Omental fat pad (tissue), 4 donors: ENCODE data around the gene MUC6. TPM values are rescaled to one million over a fixed set of nuclear protein-coding genes. Genes with fewer than 3 reads are reported as not detected.
"Not testable (repeated sequence)": the region's sequence is repeated elsewhere in the genome, so short reads cannot be mapped to it uniquely, and the experiment has no call there.

Experiments used
- ATAC-seq: fragments of 150-250 bp; one replicate; pipeline ENCODE4 v1.9.1; 2016; ENCODE audit warnings: mild to moderate bottlenecking, moderate library complexity; ENCODE audit not compliant: low FRiP score
- DNase-seq: peaks from one replicate; pipeline ENCODE4 v3.0.0-alpha.2; 2019; ENCODE audit warnings: low spot score
- CTCF ChIP-seq, 3 donors: fragments of 450-650 bp; IDR thresholded peaks; one replicate each; pipeline ENCODE4 v1.5.1; 2016 to 2017; ENCODE audit warnings: antibody characterized with exemption in 3 of 3, mild to moderate bottlenecking in 3 of 3, moderate library complexity in 2 of 3
- total RNA-seq, 4 donors: library from RNA; depleted of rRNA; stranded (reverse); fragments of >200 nt; gene quantifications; one replicate each; pipeline ENCODE4 v1.1.0, GENCODE V29; 2016

The MUC6 gene
- total RNA-seq, 4 donors from 2014 or later, result not detected

GRCh38 chr11:976431-977160 is 59.9 kb downstream of the MUC6 start:
- no peak for DNase-seq
- ATAC-seq, result no peak
- no peak for TF ChIP-seq CTCF (IDR thresholded peaks at IDR 0.05)

- ATAC-seq (no peak), DNase-seq (no peak)
- TF ChIP-seq CTCF (IDR thresholded peaks at IDR 0.05), result no peak
Measured at GRCh38 chr11:975827-976226, 60.7 kb downstream of the MUC6 start.

- DNase-seq, ATAC-seq: not testable (repeated sequence)
Measured at GRCh38 chr11:975376-975775, 61.1 kb downstream of the MUC6 start.

- no peak for ATAC-seq
- no peak for TF ChIP-seq CTCF (IDR thresholded peaks at IDR 0.05)
- no peak for DNase-seq
Measured at GRCh38 chr11:973237-973636, 63.3 kb downstream of the MUC6 start.

- DNase-seq (no peak), ATAC-seq (no peak)
- no peak for TF ChIP-seq CTCF (IDR thresholded peaks at IDR 0.05)
Measured at GRCh38 chr11:972523-973211, 63.9 kb downstream of the MUC6 start.

- TF ChIP-seq CTCF (IDR thresholded peaks at IDR 0.05), result no peak
- no peak for ATAC-seq
- DNase-seq, result no peak
Measured at GRCh38 chr11:971731-972365, 64.7 kb downstream of the MUC6 start.

GRCh38 chr11:971092-971690 is 65.3 kb downstream of the MUC6 start:
- no peak for TF ChIP-seq CTCF (IDR thresholded peaks at IDR 0.05)
- no peak for DNase-seq
- no peak for ATAC-seq
